HCT116 (cell line): ENCODE results near the gene SGPP2. TPM values are rescaled to one million over a fixed set of nuclear protein-coding genes. Genes with fewer than 3 reads are reported as not detected.
"Not testable (repeated sequence)": the region's sequence is repeated elsewhere in the genome, so short reads cannot be mapped to it uniquely, and the experiment has no call there.

ENCODE experiments used
- ATAC-seq: fragments of 200-7000 bp; cut with Tn5 transposase; 2 replicates; pipeline ENCODE4 v1.9.1; 2020; ENCODE audit warnings: mild to moderate bottlenecking, moderate library complexity
- BruUV-seq: library from RNA; stranded (reverse); fragments of 400-500 nt; replicated peaks from 2 replicates; lab custom pipeline; 2021; lab: Mats Ljungman, UMichigan
- CTCF ChIA-PET: fragments of 300-600 bp; sonication (Branson Sonifier 250); formaldehyde crosslinking; loops from one replicate; lab custom pipeline; 2021; ENCODE audit warnings: antibody characterized with exemption; lab: Charles Lee
- POLR2A ChIA-PET: fragments of 300-600, 350-600 bp; sonication (Branson Sonifier 250); formaldehyde crosslinking; loops from one replicate; lab custom pipeline; 2021; ENCODE audit warnings: antibody characterized with exemption; lab: Charles Lee
- RAD21 ChIA-PET, 2 experiments: fragments of 300-600 bp; sonication (Branson Sonifier 250); formaldehyde crosslinking; loops; one replicate each; lab custom pipeline; 2023; ENCODE audit warnings: low total read pairs in 2 of 2; ENCODE audit not compliant: uncharacterized antibody in 2 of 2, unreplicated experiment in 2 of 2, low non-redundant PET in 1 of 2; lab: Charles Lee
- DNase-seq: peaks from one replicate; pipeline ENCODE4 v3.0.0-alpha.2; 2010; ENCODE audit warnings: low read depth, low spot score
- H2AFZ ChIP-seq: fragments of 200-600 bp; shearing (Covaris generic), sonication (generic); 2 replicates; pipeline ENCODE4 v1.6.1; 2017; ENCODE audit warnings: low read depth, mixed run types, mixed read lengths, antibody characterized with exemption, low read length; ENCODE audit not compliant: poor library complexity, severe bottlenecking
- H3K27ac ChIP-seq: 2 replicates; pipeline ENCODE4 v1.5.1; 2012; ENCODE audit warnings: low read depth, low read length
- H3K27me3 ChIP-seq: fragments of 200-600 bp; sonication (generic); 2 replicates; pipeline ENCODE4 v1.6.1; 2016; ENCODE audit warnings: mixed run types, low read length, mixed read lengths; ENCODE audit not compliant: insufficient read depth
- H3K36me3 ChIP-seq, 2 experiments: fragments of 200-500 bp in 1 of 2; fragments of 200-600 bp in 1 of 2; sonication (Bioruptor generic) in 1 of 2; sonication (generic) in 1 of 2; 2 replicates each; pipeline versions ENCODE4 v1.5.1 to v1.6.1; 2014 to 2016; ENCODE audit warnings: low read length in 2 of 2, inconsistent platforms in 1 of 2, mixed read lengths in 1 of 2, mixed run types in 1 of 2; ENCODE audit not compliant: insufficient read depth in 2 of 2, control insufficient read depth in 1 of 2
- H3K4me1 ChIP-seq, 2 experiments: fragments of 200-600 bp in 1 of 2; sonication (generic) in 1 of 2; 2 replicates each; pipeline versions ENCODE4 v1.5.1 to v1.6.1; 2012 to 2017; ENCODE audit warnings: low read length in 2 of 2, inconsistent platforms in 1 of 2, mild to moderate bottlenecking in 1 of 2, mixed read lengths in 1 of 2, mixed run types in 1 of 2, moderate library complexity in 1 of 2; ENCODE audit not compliant: insufficient read depth in 2 of 2, control insufficient read depth in 1 of 2
- H3K4me2 ChIP-seq: fragments of 200-600 bp; sonication (generic); 2 replicates; pipeline ENCODE4 v1.6.1; 2017; ENCODE audit warnings: mixed run types, low read length, mixed read lengths
- H3K4me3 ChIP-seq, 2 experiments: fragments of 200-600 bp in 1 of 2; sonication (generic) in 1 of 2; replicated peaks in 1 of 2; 2 replicates each; pipeline ENCODE4 v1.5.1; 2011 to 2016; ENCODE audit warnings: low read length in 2 of 2, control low read depth in 1 of 2, low read depth in 1 of 2, mild to moderate bottlenecking in 1 of 2, mixed read lengths in 1 of 2, mixed run types in 1 of 2
- H3K79me2 ChIP-seq: fragments of 200-600 bp; sonication (generic); 2 replicates; pipeline ENCODE4 v1.6.1; 2017; ENCODE audit warnings: mild to moderate bottlenecking, mixed run types, low read length, moderate library complexity, mixed read lengths; ENCODE audit not compliant: insufficient read depth
- H3K9ac ChIP-seq: fragments of 200-600 bp; sonication (generic); 2 replicates; pipeline ENCODE4 v1.6.1; 2016; ENCODE audit warnings: low read length, mixed read lengths
- H3K9me2 ChIP-seq: fragments of 200-600 bp; sonication (generic), shearing (Covaris generic); 2 replicates; pipeline ENCODE4 v1.6.1; 2017; ENCODE audit warnings: mixed run types, mild to moderate bottlenecking, moderate library complexity; ENCODE audit not compliant: insufficient read depth
- H3K9me3 ChIP-seq, 2 experiments: fragments of 200-500 bp in 1 of 2; fragments of 200-600 bp in 1 of 2; sonication (Bioruptor generic) in 1 of 2; sonication (generic) in 1 of 2; 2 replicates each; pipeline ENCODE4 v1.6.1; 2014 to 2017; ENCODE audit warnings: low read length in 2 of 2, mixed read lengths in 2 of 2, inconsistent platforms in 1 of 2, low read depth in 1 of 2, mild to moderate bottlenecking in 1 of 2, mixed run types in 1 of 2, moderate library complexity in 1 of 2; ENCODE audit not compliant: control insufficient read depth in 1 of 2, insufficient read depth in 1 of 2
- H4K20me1 ChIP-seq: fragments of 200-600 bp; sonication (generic), shearing (Covaris generic); 2 replicates; pipeline ENCODE4 v1.6.1; 2017; ENCODE audit warnings: mixed run types, mild to moderate bottlenecking, moderate library complexity; ENCODE audit not compliant: insufficient read depth
- CEBPB ChIP-seq: IDR thresholded peaks from 2 replicates; pipeline ENCODE4 v1.6.1; 2012; ENCODE audit warnings: low read depth
- EGR1 ChIP-seq: IDR thresholded peaks from 2 replicates; pipeline ENCODE4 v1.6.1; 2012; ENCODE audit warnings: low read depth
- FOSL1 ChIP-seq: IDR thresholded peaks from 2 replicates; pipeline ENCODE4 v1.6.1; 2012; ENCODE audit warnings: low read depth
- JUND ChIP-seq: IDR thresholded peaks from 2 replicates; pipeline ENCODE4 v1.6.1; 2012
- POLR2A ChIP-seq: IDR thresholded peaks from 2 replicates; pipeline ENCODE4 v1.7.0; 2011; ENCODE audit warnings: borderline replicate concordance; ENCODE audit not compliant: insufficient read depth, insufficient read length; ENCODE audit errors: extremely low read depth
- POLR2AphosphoS5 ChIP-seq: IDR thresholded peaks from 2 replicates; pipeline ENCODE4 v1.6.1; 2011; ENCODE audit warnings: mild to moderate bottlenecking, low read depth, low read length, moderate library complexity
- RAD21 ChIP-seq: IDR thresholded peaks from 2 replicates; pipeline ENCODE4 v1.6.1; 2012; ENCODE audit warnings: low read depth, mild to moderate bottlenecking
- SIN3A ChIP-seq: IDR thresholded peaks from 2 replicates; pipeline ENCODE4 v1.6.1; 2012; ENCODE audit warnings: low read depth
- SP1 ChIP-seq: IDR thresholded peaks from 2 replicates; pipeline ENCODE4 v1.6.1; 2012; ENCODE audit warnings: low read depth
- SRF ChIP-seq: IDR thresholded peaks from 2 replicates; pipeline ENCODE4 v1.6.1; 2012; ENCODE audit warnings: low read depth
- YY1 ChIP-seq: IDR thresholded peaks from 2 replicates; pipeline ENCODE4 v1.6.1; 2011; ENCODE audit warnings: low read length, low read depth, moderate library complexity, mild to moderate bottlenecking; ENCODE audit not compliant: insufficient replicate concordance; ENCODE audit errors: extremely low read depth
- ZBTB33 ChIP-seq: IDR thresholded peaks from 2 replicates; pipeline ENCODE4 v1.6.1; 2011; ENCODE audit warnings: mild to moderate bottlenecking, low read length, moderate library complexity; ENCODE audit not compliant: insufficient replicate concordance; ENCODE audit errors: extremely low read depth
- ZFX ChIP-seq: fragments of 450-650 bp; IDR thresholded peaks from 2 replicates; pipeline ENCODE4 v1.6.1; 2017
- intact Hi-C: fragments of 100-400 bp; cut with micrococcal nuclease; formaldehyde crosslinking; loops from 2 replicates; pipeline ENCODE4 v1.10.0; 2022
- total RNA-seq: library from RNA; stranded (reverse); gene quantifications from one replicate; pipeline ENCODE4 v1.2.1, GENCODE V29; 2021; ENCODE audit not compliant: unreplicated experiment
- TF ChIP-seq, protein P1 (sequence below): IDR thresholded peaks from 2 replicates; pipeline ENCODE4 v1.6.1; 2012; ENCODE audit warnings: low read depth

The SGPP2 gene
- total RNA-seq, 1 experiment from 2014 or later: 1.6 TPM

DNA sequence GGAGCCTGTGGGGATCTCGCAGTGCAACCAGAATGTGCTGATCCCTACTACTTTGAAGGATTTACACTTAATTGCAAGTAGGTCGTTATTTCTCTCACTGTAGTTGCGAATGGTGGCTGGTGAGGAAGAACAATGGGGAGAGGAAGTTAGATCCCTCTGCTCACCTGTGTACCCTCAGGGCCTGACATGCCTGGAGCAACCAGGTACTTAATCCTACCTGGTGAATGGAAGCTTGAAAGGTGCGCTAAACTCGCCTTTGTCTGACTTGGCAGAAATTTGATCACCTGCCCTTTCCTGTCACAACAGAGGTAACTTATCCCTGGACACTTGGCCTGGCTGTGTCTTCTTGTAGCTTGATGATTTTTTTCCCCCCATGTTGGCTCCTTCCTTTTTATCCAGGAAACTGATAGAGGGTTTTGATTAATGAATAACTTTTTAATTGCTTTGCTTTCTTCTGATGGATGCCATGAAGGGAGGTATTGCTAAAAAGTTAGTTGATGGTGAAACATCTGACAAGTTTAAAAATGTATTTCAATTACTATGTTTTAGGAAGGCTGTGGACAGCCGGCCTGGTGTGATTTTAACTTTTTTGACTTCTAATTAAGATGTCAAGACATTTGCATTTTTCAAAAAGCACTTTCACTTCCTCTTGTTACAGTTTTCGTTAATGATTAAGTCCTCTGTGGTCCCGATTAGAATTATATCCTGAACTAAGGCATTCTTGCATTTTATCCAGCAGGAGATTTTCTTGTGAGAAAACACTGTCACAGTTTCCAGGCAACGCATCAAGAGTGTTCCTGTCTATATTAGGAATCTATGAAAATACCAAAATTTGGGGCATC lies 9.2 kb downstream of the SGPP2 start (continued):
- no peak for TF ChIP-seq FOSL1

DNA sequence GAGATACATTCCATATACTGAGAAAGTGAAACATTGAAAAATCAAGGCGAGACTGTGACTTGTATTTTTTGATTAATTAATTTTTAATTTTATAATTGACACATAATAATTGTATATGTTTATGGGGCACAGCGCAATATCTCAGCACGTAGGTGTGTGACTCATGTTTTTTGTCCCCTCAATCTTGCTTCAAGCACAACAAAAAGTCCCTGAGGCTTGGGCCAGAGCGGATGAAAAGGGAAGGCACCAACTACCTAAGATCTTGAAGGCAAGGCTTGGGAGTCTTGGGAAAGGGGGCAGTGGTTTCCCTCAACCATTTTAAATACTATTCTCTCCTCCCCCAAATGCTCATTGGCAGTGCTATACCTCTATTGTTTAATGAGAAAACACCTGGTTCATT lies 9.9 kb downstream of the SGPP2 start:
- intact Hi-C loops: no loop called here
- Histone ChIP-seq H3K4me2 (no peak overlapping the region), H3K9ac (no peak overlapping the region), H3K79me2 (no peaks in the 10 kb centered on the region), H3K4me3 (no peak overlapping the region), H3K9me2 (no peaks in the 10 kb centered on the region), H3K9me3 (no peaks in the 10 kb centered on the region), H2AFZ (no peak overlapping the region), H3K36me3 (no peaks in the 10 kb centered on the region), H4K20me1 (no peaks in the 10 kb centered on the region), H3K4me1 (no peaks in the 10 kb centered on the region), H3K27ac (no peak overlapping the region), H3K27me3 (no peaks in the 10 kb centered on the region)
- ChIA-PET RAD21 (no interaction called here), CTCF (no interaction called here), POLR2A (interaction anchor here (0.7 kb wide), 1 partner anchor 1277 kb away, joined by 3 read pairs; no protein-coding TSS in a partner anchor)
- no peak for DNase-seq
- no TSS peak for BruUV-seq
- TF ChIP-seq CEBPB (no peak), SIN3A (no peak), YY1 (no peak), RAD21 (no peak), POLR2AphosphoS5 (no peak), POLR2A (no peak), SRF (no peak), ZFX (no peak), JUND (no peak), SP1 (no peak), ZBTB33 (no peak), EGR1 (no peak)
- TF ChIP-seq, protein P1, sequence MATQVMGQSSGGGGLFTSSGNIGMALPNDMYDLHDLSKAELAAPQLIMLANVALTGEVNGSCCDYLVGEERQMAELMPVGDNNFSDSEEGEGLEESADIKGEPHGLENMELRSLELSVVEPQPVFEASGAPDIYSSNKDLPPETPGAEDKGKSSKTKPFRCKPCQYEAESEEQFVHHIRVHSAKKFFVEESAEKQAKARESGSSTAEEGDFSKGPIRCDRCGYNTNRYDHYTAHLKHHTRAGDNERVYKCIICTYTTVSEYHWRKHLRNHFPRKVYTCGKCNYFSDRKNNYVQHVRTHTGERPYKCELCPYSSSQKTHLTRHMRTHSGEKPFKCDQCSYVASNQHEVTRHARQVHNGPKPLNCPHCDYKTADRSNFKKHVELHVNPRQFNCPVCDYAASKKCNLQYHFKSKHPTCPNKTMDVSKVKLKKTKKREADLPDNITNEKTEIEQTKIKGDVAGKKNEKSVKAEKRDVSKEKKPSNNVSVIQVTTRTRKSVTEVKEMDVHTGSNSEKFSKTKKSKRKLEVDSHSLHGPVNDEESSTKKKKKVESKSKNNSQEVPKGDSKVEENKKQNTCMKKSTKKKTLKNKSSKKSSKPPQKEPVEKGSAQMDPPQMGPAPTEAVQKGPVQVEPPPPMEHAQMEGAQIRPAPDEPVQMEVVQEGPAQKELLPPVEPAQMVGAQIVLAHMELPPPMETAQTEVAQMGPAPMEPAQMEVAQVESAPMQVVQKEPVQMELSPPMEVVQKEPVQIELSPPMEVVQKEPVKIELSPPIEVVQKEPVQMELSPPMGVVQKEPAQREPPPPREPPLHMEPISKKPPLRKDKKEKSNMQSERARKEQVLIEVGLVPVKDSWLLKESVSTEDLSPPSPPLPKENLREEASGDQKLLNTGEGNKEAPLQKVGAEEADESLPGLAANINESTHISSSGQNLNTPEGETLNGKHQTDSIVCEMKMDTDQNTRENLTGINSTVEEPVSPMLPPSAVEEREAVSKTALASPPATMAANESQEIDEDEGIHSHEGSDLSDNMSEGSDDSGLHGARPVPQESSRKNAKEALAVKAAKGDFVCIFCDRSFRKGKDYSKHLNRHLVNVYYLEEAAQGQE: no peak
- no peak for ATAC-seq

GRCh38 chr2:222435400-222436039 lies 11.2 kb downstream of the SGPP2 start:
- BruUV-seq, H3K27ac ChIP-seq, intact Hi-C loops, DNase-seq, ATAC-seq, CTCF ChIA-PET, H3K79me2 ChIP-seq, H3K27me3 ChIP-seq, H3K9me3 ChIP-seq, H3K4me1 ChIP-seq, H3K4me3 ChIP-seq, H3K4me2 ChIP-seq, H3K36me3 ChIP-seq, H4K20me1 ChIP-seq, POLR2A ChIA-PET, H3K9ac ChIP-seq, H3K9me2 ChIP-seq, H2AFZ ChIP-seq, RAD21 ChIA-PET: not testable (repeated sequence)
